HG02981 (cell line): ENCODE data around the gene UHRF1.
"Not testable (repeated sequence)": the region's sequence is repeated elsewhere in the genome, so short reads cannot be mapped to it uniquely, and the experiment has no call there.

Source experiments
- ATAC-seq: cut with Tn5 transposase; IDR thresholded peaks from one replicate; pipeline ENCODE4 v1.9.1; 2021; ENCODE audit warnings: mild to moderate bottlenecking, moderate library complexity; ENCODE audit not compliant: unreplicated experiment

UHRF1 gene

DNA sequence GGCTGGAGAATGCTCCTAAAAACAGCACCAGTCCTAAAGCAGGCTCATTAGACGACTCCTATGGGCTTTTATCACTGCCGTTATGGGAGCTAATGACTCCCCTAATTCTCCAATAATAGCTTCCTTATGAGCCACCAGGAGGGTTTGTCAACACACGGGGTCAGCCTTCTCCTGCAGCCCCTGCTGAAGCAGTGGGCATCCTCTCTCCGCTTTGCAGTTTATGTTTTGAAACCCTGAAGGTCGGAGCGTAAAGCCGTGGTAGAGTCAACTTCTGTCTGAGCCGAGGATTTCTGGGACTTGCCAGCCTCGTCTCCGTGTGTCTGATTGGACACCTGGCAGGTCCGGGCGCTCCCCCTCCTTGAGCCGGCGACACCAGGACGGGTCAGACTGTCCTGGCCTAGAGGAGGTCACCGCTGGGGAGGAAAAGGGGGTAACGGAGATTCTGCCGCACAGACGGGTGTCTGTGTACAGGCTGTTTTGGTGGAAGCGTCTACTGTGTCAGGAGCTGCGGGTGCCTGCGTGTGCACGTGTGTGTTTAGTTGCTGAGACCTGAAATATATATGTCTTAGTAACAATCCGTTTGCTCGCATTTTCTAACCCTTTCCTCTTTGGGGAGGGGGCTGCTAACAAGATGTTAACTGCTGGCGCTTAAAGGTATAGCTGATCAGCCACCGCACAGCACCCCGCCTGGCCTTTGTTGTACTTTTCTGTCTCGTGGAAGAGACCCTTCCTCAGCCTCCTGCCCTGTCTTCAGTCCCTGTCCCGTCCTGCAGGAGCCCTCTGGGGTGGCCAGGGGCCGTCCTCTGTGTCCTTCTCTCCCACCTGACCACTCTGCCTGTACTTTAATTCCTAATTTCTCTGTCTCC, 61.5 kb downstream of the UHRF1 start:
- no peak for ATAC-seq

DNA sequence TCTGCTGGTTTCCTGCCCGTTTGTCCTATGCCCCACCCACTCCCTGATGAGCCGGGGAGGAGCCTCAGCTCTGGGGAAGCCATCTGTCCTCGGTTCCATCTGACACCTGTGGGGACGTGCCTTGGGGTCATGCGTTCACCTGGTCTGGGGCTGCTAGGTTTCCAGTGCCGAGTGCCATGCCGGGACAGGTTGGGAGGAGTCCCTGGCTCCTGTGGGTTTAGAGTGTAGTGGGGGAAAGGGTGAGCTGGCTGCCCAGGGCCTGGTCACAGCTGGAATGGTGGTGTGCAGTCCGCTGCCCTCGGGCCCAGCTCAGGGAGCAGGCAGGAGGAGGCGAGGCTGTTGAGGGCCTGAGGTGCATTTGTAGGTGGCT, 62.1 kb downstream of the UHRF1 start:
- ATAC-seq: no peak

DNA sequence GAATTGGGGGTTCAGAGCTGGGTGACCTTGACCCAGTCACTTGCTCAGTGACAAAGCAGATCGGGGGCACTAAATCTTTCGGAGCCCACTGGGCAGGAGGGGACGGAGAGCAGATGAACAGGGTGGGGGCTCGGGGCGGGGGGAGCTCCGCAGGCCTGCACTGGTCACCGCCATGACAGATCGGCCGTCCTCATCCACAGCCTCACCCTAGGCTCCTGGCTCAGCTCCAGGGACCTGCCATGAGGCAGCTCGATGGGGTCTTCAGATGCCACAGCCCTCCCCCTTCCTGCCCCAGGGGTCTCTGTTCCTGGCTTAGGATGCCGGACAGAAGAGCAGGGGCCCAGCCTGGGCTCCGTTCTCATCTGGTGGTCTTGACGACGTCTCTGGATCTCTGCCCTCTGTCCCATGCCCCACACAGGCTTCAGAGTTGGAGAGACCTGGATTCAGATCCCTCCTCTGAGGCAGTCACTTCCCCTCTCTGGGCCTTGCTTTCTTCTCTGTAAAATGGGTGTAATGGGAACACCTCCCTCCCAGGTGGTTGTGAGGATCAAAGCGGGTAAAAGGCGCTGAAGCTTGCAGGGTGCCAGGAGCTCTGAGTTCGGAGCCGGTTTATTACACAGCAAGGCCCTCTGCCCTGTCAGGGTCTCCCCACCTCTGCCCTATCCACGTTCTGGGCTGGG, 62.7 kb downstream of the UHRF1 start:
- ATAC-seq: no peak

DNA sequence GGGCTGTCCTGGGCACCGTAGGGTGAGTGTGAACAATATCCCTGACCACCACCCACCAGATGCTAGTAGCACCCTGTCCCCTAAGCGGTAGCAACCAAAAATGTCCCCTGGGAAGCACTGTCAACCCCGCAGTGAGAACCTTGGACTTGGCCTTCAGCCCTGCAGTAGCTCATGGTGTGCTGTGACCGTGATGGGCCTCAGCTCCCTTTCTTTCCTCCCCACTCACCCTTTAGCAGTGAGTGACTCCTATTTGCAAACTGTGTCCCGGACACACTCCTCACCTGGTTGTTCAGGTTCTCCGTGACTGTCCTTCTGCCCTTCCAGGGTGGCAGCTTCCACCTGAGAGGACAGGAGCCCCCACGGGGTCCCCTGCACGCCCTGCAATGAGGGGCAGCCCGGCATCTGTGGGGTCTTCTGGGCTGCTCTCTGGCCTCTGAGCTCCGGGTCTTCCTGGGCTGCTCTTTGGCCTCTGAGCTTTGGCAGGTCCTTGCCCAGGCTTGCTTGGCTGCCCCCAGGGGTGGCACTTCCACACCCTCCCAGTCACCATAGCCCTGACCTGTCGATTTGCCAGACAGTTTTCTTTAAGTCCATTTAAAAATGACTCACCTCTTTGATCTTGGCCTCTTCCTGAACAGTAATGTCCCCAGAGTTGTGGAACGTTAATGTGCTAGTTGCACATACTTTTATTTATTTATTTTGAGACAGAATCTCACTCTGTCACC, 63.4 kb downstream of the UHRF1 start:
- no peak for ATAC-seq

DNA sequence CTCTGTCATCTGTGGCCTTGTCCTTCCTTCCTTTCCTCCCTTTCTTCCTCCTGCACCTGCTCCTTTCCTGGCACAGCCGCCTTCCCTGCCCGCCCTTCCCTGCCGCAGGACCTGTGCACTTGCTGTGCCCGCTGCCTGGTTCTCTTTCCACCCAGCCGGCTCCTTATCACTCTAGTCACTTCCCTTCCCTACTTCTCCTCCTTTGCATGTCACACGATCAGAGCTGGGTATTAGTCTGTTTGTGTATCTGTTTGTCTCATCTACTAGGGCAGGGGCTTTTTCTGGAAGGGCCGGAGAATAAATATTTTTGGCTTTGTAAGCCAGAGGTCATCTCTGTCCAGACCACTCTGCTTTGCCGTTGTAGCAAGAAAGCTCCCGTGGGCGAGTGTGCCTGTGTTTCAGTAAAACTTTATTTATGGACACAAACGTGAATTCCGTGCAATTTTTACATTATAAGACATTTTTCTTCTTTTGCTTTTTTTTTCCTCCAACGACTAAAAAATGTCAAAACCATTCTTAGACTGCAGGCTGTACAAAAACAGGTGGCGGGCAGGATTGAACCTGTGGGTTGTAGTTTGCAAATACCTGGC, 65.7 kb downstream of the UHRF1 start:
- no peak for ATAC-seq

DNA sequence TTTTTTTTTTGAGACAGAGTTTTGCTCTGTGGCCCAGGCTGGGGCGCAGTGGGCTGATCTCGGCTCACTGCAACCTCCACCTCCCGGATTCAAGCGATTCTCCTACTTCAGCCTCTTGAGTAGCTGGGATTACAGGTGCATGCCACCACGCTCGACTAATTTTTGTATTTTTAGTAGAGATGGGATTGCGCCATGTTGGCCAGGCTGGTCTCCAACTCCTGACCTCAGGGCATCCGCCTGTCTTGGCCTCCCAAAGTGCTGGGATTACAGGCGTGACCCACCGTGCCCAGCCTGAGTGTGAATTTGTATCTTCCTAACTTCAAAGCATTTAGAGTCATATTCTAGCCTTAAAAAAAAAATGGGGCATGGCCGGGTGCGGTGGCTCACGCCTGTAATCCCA, 66.3 kb downstream of the UHRF1 start:
- ATAC-seq: not testable (repeated sequence)

DNA sequence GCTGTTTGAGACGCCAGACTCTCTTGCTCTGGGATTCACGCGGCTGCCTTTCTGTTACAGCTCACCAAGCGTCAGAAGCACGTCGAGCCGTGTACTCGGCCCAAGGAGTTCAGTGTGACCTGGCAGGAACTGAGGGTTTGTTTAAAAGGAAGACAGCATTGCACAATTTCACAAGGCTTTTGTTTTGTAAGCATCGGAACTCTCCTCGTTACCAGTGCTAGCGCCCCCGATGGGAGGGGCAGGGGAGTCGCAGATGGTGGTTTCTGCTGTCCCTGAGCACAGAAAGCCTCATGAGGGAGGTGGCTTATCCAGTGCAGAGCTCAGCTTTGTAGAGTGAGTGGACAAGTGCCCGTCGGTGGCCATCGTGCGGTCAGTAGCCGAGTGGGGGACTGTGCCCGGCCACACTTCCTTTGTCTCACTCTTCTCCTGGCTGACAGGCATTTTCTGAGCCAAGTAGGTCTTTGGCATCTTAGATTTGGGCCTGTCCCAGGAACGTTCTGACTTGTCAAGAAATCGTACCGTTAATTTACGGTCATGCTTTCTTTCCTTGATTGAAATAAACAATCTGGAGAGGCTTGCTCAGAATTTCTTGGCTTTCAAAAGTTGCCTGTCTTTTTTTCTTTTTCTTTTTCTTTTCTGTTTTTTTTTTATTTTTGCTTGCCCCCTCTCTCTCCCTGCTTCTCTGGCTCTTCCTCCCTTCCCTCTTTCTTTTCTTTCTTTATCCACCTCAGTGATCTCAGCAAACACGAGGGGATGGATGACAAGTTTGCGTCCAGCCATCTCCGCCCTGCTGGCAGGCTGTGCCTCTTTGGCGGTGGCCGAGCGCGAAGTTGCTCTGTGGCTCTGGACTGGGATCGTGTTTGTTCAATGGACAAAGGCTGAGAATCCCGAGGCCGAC, 67.3 kb downstream of the UHRF1 start:
- no peak for ATAC-seq

DNA sequence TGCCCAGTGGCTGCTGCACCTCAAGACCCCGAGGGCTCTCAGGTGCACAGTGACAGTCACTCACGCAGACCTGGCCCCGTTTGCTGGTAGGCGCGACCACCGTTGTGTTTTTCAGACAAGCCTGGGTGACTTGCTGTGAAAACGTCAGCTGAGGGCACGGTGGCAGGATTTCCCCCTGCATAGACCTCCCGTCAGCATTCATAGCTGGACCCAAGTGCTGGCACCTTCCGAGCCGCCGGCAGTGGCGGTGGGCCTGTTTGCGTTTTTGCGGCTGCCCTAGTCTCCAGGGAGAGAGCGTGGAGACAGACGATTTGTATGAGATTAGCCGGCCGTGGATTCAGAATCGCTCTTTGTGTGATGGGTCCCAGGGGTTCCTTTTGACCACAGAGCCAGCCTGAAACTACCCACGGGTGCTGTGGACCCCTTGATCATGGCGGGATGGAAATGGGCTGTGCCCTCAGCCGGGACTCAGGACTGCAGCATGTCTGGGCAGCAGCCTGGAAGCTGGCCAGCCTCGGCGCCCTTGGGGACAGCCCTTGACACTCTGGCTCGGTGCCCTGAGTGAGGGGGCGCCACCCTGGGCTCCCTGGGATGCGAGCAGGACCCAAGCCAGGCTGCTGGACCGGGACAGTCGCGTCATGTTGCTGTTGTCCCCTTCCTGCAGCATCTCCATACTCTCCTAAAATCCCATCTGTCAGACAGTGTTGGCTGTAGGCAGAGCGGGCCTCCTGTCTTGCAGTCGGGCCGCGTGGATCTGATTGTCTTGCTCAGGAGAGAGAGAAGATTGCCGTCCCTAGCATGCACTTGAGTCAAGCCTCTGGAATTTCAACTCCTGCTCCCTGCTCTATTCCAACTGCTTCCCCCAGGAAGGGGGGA, 68.2 kb downstream of the UHRF1 start:
- no peak for ATAC-seq

DNA sequence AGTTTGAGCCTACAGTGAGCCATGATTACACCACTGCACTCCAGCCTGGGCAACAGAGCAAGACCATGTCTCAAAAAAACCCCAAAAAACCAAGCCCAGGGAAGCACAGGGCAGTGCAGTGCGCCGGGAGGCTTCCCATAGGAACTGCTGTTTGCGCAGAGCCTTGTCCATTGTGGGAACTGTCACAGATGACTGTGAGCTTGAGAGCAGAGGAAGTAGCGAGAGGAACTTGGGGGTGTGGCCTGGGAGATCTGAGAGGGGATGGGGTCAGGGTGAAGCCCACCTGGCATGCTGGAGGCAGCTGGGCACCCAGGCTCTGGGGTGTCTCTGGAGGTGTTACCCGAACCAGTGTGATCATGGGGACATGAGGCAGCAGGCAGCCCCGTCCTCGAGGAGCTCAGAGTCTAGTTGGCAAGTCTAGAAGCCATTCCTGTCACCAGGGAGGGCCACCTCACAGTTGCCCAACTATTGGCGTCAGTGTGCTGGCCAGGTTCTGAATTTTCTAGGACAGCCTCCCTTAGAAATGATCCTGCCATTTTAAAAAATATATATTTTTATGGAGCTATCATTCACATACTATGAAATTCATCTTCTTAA, 70.0 kb downstream of the UHRF1 start:
- ATAC-seq: no peak

DNA sequence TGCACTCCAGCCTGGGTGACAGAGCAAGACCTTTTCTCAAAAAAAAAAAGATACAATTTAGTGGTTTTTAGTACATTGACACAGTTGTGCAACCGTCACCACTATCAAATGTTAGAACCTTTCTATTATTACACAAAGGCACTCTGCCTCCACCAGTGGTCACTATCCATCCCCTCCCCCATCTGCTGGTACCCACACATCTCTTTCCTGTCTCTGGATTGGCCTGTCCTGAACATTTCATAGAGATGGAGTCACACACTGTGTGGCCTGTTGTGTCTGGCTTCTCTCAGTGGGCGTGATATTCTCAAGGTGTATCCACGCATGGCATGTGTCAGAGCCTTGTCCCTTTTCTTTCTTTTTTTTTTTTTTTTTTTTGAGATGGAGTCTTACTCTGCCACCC, 70.8 kb downstream of the UHRF1 start:
- ATAC-seq: no peak

DNA sequence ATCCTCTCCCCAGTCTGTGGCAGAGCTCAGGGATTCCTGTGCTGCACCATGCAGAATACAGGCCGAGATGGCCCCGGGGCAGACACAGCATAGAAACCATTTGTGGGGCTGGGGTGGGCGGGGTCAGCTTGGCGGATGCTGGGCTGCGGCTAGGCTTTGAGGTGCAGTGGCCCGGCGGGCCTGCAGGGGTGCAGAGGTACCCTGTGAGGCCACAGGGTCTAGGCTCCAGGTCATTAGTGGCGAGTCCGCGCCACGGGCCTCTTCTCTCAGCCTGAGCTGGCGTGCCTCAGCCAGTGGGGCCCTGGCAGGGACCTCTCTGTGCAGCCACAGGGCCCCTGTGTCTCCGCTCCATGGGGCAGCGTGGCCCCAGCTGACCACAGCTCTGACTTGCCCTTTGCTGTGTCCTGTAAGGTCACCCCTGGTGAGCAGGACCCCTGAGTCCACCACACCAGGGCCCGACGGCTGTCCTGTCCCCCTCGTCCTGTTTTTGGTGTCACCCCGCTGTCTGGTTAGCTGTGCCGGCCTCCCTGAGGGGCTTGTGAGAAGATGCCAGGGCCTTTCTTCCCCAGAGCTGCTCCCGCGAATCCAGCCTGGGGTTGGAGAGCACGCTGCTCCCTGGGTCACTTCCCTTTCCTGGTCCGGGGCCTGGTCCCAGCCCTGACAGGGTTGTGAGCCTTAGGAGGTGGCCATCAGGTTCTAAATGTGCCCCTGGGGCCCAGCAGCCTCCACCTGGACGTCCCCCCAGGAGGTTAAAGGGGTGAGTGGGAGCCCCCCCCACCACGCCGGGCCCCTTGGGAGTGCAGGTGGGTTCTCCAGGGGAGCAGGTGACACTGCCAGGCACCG, 71.8 kb downstream of the UHRF1 start:
- ATAC-seq: no peak

DNA sequence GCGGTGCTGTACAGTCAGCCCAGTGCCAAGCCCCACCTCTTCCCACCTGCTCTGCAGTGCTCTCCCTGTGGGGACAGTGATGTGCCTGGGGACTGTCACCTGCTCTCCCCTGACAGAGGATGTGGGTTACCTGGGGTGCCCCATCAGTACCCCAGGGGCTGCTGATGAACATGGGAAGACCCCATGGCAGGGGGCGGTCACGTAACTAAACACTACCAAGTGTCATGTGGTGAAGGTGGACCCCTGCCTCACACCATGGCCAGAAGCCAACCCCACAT, 72.3 kb downstream of the UHRF1 start:
- no peak for ATAC-seq

DNA sequence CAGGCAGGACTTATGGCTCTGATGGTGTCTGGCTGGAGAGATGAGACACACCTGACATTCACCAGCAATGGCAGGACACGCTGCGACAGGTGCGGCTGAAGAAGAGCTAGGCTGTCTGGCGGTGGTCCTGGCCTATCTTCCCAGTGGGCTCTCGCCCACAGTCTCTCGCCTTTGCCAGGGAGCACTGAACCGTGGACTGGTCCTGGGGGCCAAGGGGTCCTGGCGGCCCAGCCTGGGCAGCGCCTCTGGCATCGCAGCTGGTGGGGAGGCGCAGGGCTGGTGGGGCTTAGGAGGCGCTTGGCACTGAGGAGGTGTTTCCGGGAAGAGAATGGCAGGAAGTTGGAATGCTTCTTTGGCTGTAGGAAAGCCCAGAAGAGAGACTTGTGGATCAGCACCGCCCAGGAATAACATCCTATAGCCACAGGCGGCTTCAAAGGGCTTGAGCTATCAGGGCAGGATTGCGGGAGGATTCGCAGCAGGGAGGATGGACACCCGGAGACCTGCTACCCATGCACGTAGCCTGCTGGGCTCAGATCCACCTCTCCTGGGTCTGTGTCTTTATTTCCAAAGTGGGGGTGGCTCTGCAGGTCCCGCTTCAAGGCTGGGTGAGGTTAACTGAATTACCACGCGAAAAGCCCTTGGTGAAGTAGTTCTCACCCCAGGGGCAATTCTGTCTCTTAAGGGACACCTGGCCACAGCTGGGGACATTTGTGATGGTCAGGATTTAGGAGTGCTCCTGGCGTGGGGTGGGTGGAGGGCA, 74.2 kb downstream of the UHRF1 start:
- no peak for ATAC-seq

DNA sequence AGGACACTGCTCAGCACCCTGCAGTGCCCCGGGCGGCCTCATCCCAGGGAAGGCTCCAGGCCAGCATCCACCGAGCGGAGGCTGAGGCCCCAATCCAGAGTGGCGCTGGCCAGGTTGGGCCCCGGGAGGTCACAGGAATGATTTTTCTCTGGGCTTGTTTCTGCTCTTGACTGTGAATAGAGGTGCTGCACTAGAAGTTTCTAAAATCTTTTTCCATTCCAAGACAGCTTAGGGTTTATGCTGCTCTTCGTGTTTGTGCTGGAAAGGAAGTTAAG, 74.7 kb downstream of the UHRF1 start:
- ATAC-seq: no peak

DNA sequence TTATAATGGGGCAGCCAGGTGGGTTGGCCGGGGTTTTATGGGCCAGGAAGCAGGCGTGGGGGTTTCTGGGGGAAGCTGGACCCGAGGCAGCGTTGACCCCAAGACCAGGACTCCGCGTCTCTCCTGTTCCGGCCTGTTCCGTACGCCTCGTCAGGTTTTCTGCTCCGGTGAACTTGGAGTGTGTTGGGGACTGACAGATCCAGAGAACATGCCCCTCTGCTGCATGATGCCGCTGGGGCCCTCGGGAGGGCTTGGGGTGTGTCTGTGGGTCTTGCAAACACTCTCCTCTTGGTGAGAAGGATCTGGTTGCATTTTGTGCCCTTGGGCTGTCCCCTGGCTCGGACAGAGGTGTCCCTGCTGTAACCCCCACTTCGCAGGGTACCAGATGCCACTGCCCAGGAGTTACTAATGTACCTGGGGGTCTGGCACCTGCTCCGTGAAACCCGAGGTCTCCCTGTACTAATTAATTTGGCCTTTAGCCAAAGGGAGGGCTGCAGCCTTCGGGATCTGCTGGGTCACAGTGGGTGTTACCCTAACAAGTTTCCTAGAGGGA, 75.2 kb downstream of the UHRF1 start:
- no peak for ATAC-seq

DNA sequence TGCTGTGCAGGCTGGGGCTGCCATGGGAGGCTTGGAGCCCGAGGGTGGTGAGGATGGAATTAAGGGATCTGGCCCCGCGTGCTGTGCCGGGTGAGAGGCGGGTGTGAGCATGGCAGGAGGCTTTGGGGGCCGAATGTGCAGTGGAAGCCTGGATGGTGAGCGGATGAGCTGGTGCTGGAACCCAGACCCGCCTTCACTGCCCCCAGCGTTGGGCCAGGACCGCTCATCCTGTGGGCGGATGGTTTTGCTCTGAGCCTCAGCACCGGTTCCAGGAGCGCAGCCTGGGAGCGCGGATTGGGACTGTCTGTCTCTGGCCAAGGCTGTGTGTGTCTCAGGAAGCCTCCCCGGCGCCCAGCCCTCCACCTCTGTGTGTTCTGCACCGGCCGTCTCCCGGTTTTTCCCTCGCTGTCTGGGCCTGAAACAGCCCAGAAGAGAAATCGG, 76.3 kb downstream of the UHRF1 start:
- no peak for ATAC-seq

DNA sequence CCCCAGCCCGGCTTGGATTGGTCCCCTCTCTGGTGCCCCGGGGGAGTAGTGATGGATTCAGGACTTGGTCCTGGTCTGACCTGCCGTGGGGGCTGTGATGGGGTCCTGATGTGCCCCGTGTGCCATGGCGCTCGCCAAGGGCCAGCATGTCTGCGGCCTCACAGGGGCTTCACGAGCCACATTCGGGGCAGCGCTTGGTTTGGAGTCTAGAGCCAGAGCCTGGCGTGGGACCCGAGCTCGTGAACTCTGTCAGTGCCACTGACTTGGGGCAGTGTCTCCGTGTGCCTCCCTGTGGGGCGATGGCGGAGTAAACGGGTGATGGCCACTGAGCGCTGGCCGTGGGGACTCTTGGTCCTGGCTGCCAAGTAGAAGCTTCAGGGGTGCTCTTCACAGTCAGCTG, 76.8 kb downstream of the UHRF1 start:
- ATAC-seq: no peak

DNA sequence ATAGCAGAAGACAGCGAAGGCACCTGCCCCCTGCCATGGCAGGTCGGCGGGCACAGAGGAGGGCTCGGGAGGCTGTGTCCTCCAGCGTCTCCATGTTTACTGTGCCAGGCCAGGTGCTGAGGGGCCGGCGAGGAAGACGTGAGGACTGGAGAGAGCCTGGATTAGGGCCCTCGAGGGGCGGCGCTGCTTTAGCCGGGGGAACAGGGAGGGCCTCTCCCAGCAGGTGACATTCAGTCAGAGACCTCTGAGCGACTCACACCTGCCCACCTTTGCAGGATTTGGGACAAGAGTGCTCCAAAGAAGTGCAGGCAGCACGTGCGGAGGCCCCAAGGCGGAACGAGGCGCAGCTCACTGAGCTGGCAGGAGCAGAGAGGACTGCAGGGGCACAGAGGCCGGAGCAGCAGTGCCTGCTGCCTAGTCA, 77.2 kb downstream of the UHRF1 start:
- ATAC-seq: no peak
